GM18499 (cell line): ENCODE data around the gene RPTOR.
"Not testable (repeated sequence)": the region's sequence is repeated elsewhere in the genome, so short reads cannot be mapped to it uniquely, and the experiment has no call there.

ENCODE experiments used
- ATAC-seq: cut with Tn5 transposase; IDR thresholded peaks from one replicate; pipeline ENCODE4 v1.9.1; 2021; ENCODE audit warnings: moderate number of reproducible peaks; ENCODE audit not compliant: insufficient read depth, unreplicated experiment

The RPTOR gene

DNA sequence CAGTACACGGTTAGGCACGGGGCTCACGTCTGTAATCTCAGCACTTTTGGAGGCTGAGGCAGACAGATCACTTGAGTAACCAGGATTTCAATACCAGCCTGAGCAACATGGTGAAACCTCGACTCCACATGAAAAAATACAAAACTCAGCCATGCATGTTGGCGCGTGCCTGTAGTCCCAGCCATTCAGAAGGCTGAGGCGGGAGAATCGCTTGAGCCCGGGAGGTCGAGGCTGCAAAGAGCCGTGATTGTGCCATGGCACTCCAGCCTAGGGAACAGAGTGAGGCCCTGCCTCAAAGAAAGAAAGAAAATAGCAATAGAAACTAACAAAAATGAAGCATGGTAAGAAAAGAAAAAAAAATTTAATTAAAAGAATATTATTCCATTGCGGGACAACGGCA lies 319.0 kb downstream of the RPTOR start:
- no peak for ATAC-seq

DNA sequence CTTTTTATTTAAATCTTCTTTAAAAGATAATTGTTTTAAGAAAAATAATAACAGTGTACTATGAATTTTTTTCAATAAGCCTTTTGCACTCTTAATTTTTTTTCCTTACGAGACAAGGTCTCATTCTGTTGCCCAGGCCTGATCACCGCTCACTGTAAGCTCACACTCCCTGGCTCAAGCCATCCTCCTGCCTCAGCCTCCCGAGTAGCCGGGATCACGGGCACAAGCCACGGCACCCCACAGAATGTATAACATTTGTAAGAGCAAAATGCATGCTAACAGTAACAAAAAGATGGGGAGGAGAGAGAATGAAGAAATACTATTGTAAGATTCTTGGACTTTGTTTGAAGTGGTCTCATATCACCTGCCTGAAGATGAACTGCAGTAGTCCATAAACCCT lies 320.1 kb downstream of the RPTOR start:
- ATAC-seq: no peak

DNA sequence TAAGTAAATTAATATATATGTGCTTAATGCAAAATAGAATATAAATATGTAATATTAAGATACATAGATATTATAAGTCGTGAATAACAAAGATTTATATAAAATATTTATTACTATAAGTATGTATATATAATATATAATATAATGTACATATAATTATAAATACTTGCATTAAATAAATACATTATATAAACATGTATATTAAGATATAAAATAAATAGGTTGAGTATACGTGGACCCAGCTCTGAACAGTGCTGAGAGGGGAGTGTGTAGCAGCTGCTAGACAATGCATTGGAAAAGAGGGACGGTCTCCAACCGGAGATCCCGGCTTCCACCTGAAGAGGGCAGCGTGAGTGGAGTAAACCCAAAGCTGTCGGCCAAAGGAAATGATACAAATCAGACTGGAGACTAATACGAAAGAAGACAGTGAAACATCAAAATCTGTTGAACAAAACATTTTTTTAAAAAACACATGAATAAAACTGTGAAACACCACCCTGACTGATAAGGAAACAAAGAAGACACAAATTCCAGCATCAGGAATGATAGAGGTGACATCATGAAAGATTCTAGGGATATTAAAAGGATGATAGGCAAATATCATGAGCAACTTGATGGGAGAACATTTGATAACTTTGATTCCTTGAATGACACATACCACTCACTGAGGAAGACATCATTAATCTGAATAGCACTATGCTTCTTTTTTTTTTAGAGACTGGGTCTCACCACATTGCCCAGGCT lies 321.6 kb downstream of the RPTOR start:
- no peak for ATAC-seq

DNA sequence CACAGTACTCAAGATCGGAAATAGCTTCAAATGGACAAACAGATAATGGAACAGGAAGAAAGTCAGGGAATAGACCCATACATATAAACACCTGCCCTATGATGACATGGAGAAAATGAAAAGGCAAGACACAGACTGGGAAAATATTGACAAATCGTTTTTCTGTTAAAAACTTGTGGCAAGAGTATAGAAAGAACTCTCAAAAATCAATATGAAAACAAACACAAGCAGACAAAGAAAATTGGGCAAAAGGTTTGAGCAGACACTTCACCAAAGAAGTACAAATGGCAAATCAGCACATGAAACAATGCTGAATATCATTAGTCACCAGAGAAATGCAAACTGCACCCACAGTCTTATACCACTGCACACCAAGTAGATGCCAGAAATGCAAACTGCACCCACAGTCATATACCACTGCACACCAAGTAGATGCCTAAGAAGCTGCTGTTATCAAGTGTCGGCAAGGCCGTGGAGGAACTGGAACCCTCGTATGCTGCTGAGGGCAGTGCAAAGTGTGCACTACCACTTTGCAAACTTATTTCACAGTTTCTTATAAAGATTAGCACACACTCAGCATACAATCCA lies 323.5 kb downstream of the RPTOR start:
- no peak for ATAC-seq

DNA sequence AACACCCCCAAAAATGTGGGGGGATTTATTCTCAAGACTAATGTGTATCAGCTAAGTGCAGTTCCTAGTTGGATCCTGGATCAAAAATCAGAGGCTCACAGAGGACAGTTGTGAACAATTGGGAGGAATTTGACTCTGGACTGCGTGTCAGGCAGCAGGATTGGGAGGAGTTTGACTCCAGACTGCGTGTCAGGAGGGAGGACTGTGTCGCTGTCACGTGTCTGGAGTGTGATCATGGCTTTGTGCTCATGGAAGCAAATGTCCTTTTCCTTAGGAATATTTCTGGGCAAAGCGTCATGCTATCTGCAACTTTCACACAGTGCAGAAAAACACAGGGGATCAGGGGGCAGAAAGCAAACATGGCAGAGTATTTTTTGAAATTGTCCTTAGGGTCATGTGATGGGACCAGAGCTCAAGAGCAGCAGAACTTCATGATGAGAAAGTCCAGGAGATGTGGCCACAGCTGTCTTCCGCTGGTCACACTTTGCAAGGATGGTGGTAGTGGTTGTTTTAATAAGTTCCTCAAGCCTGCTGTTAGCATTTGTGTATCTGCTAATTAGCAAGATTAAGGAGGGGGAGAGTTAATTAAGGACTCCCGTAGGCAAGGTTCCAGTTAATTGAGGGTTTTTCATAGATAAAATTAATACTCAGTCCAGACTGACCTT lies 325.0 kb downstream of the RPTOR start:
- ATAC-seq: no peak

DNA sequence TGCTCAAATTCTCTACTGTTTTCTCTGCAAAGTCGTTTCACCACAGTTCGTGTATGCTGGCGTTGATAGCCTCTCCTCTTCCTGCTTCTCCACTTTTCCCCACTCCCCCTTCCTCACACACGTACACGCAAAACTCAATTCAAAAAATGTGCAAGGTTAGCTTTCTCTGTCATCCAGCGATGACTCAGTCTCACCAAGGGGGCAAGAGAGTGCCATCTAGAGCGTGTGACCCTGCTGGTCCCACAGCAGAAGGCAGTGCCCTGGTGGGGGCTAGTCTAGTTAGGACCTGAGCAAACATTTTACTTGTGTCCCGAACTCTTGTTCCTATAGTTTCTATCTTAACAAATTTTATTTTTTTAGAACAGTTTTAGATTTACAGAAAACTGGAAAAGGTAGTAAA lies 325.8 kb downstream of the RPTOR start:
- no peak for ATAC-seq

DNA sequence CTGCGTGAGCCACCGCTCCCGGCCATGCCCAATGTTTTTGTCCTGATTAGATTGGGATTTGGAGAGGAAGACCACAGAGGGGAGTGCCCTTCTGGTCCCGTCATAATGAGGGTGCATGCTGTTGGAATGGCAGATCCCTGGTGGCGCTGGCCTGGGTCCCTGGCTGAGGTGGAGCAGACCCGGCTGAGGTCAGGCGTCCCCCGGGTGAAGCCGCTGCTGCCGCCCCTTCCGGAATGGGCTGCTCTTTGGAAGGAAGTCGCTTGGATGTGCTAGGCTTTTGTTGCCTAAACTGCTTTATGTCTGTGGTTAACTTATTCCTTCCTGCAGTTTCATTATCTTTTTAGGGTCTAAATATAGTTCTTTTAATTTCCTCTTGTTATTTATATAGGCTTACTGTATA lies 326.7 kb downstream of the RPTOR start:
- ATAC-seq: no peak

DNA sequence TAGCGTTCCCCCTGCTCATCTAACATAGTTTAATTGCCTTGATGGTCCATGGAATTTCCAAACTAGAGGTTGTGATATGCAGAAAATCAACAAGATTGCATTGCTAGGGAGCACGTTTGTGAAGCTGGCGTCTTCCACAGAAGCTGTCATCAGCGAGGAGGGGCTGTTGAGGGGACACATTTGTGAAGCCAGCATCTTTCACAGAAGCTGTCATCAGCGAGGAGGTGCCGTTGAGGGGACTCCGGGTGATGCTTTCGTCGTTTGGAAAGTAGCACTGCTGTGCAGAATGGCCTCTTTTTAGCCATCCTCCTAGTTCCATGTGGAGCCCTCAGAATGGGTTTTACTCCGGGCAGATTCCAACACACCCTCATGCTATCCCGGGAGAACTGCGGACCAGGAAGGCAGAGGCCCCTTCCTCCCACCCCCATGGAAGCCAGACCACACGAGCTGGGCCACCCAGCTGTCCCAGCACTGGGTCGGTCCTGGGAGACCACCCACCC lies 327.4 kb downstream of the RPTOR start:
- ATAC-seq: no peak

DNA sequence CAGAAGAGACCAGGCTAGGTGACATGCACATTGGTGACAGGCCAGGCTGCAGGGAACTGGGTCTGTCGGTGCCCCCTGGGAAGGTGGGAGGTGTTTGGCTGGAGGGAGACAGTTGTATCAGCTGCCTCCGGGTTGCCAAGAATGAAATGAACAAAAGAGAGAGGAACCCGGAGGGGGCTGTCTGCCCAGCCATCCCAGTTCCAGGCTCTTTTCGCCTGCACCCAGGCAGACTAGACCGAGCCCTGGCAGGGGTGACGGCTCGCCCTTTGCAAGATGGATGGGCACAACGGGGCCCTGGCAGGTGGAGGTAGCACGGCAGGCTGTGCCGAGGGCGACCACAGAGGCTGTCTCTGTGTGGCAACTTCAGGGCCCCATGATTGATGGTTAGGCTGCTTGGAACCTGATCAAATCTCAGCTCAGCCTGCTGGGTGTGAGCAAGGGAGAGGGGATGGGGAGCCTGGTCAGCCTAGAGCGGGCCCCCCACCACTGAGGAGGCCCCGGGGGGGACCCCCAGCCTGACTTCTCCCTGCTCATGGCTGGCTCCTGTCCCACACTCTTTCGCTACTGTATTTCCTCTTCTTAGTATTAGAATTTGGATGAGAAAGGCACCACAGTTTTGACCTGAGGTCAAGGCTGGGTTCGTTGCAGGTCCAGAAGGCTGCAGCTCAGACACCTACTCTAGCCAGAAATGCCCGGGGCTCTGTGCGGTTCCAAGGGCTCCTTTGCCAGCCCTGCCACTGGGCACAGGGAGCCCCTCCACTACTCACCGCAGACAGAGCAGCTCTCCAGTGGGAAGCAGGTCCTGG lies 328.1 kb downstream of the RPTOR start:
- no peak for ATAC-seq

DNA sequence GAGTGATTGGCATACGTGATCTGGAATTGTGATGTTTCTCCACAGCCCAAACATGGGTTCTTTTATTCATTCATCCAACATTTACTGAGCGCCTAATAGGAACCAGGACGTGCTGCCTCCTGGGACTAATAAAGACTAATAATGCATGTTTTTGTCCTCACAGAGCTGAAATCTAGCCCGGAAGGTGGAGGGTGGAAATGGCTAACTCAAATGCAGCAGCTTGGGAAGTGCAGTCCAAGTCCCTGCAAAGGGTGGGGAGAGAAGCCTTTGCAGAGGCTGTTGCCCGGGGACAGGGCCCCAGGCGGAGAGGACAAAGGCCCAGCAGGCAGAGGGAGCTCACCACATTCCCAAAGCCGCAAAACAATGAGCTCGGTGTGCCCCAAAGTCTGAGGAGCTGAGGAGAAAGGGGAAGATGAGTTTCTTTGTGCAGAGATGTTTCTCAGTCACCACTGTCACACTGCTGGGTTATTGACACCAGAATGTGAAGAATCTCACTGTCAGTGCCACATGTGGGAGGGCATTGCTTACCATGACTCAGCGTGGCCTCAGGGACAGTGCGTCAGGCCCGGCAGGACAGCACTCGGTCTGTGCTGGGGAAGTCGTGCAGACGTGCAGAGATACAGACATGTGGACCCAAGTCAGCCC lies 328.8 kb downstream of the RPTOR start:
- no peak for ATAC-seq

DNA sequence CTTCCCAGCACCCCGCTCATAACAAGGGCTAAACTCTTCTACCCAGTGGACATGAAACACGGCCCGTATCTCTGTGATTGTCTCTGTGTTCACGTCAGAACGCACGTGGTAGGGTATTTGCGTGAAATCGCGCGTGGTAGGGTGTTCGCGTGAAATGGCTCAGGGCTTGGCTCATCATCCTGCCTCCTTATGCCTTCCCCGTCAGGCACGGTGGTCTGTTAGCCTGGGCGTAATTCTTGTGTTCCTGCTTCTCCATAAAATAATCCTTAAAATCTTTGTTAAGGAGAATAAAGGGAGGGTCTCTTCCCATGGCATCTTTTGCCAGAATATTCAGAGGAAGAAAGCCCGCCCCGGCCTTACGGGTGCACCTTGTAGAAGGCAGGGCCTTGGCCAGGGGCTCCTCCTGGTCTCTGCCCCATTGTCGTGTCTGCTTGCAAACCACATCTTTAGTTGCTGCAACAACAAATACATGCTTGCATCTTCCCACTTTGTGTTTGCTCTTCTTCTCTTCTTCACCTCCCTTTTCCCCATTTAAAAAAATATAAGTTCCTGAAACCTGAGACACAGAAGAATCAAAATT lies 330.3 kb downstream of the RPTOR start:
- ATAC-seq: no peak

DNA sequence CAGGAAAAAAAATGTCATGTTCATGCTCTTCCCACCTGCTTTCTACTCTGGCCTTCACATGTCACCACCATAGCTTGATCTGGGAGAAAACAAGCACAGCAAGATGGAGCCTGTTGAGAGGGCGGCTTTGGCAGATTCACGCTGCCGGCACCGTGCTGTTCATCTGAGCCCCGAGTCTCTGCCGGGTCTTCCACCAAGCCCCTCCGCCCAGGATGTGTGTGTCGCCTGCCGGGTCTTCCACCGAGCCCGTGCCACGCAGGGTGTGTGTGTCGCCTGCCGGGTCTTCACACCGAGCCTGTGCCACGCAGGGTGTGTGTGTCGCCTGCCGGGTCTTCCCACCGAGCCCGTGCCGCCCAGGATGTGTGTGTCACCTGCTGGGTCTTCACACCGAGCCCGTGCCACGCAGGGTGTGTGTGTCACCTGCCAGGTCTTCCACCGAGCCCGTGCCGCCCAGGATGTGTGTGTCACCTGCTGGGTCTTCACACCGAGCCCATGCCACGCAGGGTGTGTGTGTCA lies 330.9 kb downstream of the RPTOR start:
- ATAC-seq: not testable (repeated sequence)

DNA sequence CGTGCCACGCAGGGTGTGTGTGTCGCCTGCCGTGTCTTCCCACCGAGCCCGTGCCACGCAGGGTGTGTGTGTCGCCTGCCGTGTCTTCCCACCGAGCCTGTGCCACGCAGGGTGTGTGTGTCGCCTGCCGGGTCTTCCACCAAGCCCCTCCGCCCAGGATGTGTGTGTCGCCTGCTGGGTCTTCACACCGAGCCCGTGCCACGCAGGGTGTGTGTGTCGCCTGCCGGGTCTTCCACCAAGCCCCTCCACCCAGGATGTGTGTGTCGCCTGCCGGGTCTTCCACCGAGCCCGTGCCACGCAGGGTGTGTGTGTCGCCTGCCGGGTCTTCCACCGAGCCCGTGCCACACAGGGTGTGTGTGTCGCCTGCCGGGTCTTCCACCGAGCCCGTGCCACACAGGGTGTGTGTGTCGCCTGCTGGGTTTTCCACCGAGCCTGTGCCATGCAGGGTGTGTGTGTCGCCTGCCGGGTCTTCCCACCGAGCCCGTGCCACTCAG lies 331.9 kb downstream of the RPTOR start:
- ATAC-seq: not testable (repeated sequence)

DNA sequence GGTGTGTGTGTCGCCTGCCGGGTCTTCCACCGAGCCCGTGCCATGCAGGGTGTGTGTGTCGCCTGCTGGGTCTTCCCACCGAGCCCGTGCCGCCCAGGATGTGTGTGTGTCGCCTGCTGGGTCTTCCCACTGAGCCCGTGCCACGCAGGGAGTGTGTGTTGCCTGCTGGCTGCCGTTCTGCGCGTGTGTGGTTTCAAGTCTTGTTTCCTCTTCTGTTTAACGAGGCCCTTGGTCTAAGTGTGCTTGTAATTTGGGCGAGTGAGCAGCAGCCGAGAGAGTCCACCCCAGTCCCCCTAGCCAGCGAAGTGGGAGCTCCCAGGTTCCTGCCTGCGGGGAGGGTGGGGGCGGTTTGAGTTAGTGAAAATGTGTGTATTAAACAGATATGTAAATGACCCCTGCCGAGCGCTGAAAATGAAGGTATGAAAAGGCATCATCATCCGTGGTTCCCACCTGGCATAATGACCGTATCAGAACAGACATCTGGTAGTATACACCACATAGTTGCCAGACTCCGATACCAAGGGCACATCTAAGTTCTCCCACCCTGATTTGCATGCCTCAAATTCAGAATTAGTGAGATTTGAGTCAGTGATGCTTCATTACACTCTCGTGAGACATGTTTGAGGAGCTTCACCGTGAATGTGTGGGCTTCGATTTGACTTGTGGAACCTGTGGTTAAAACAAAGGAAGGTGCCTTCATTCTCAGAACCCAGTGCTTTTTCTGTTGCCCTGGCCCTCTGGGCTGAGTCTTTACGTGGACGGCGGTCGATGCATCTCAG lies 332.5 kb downstream of the RPTOR start:
- peak; percentile 79 for ATAC-seq

DNA sequence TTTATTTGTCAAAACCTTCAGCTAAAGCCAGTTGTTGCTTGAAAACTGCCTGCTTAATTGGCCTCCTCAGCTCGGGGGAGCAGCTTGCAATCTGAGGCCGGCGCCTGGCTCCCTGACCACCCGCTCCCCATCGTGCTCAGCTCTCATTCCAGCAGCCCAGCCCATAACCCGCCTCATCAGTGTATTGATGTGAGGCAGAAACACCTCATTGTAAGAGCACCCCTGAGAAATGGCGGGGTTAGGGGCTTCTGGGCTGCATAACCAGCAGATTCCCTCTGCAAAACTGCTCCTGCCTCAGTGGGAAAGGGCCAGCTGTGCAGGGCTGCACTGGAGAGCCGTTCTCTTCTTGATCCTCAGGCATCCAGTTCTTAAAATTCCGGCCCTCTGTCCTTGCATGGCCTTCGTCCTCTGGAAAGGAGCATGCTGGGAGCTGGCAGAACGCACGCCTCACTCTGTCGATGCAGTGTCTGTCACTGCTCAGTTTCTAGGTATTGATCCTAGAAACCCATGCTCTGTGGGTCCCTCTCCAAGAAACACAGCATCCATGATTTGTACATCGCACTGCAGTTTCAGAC lies 333.2 kb downstream of the RPTOR start:
- no peak for ATAC-seq

DNA sequence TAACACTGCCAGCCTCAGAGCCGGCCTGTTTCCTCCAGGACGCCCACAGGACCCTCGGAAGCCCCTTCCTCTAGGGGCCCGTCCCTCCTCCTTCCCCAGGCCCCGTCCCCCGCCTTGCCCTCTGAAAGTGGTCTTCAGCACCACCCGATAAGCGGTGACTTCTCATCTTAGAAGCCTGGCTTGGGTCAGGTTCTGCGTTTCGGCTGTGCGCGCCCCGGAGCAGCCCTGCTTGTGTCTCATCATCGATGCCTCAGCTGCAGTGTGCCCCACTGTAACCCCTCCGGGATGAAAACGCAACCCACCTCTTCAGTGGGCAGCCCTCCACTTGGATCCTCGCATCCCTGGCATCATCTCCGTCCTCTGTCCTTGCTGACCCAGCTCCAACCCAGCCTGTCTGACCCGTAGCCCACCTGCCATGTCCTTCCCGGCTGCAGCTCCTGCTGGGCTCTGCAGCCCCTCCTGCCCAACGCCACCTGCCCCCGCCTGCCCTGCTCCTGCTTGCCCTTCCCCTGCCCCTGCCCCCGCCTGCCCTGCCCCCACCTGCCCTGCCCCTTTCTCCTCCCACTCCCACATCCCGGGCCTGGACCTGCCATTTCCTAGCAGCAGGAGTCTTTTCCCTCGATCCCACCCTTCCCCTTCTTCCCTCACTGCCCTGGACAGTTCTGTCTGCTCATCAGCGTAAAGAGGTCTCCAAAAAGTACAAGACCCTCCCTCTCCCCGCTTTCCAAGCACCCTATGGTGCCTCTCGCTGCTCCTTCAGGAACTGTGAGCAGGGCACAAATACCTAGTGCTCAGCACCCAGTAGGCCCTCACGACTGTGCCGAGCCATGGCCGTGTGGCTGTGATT lies 334.5 kb downstream of the RPTOR start:
- no peak for ATAC-seq
